Posterior cingulate gyrus (tissue), 11 donors: Measurements from ENCODE around the gene METTL25B.
A peak's percentile ranks its signal among the peaks of the same experiment; 100 is the strongest.

ENCODE experiments used
- DNase-seq, 10 donors: peaks; one replicate each; pipeline versions ENCODE4 v3.0.0 to v3.0.0-alpha.2; 2020 to 2021; ENCODE audit warnings: mixed read lengths in 3 of 10
- intact Hi-C: fragments of 100-400 bp; cut with DNase I; formaldehyde crosslinking; loops from one replicate; pipeline ENCODE4 v1.15.1; 2023

Gene METTL25B

GRCh38 chr1:156727926-156728598 is at the start of gene METTL25B:
Gene METTL25B (plus strand): TSS chr1:156728469. CDS start chr1:156729105, 636 bp downstream.
- intact Hi-C loops = no loop called here
- peak; percentile 71 to 98 (median 83) for DNase-seq

DNA sequence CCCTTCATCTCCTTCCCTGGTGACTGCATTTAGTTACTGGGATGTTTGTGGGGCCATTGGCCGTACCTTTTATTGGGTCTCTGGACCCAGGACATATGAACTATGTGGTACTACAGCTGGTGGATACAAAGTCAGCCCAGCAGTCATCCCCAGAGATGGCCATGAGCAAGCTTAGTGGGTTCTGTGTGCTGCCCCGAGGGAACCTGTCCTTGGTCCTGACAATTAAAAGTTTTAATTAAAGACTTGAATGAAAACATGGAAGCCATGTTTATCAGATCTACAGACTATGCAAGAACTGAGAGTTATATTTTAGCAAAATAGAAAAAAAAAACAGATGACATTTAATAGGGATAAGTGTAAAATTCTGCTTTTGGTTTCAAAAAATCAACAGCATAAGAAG is 48.2 kb upstream of the METTL25B start:
- no peak for DNase-seq
- intact Hi-C loops = no loop called here

GRCh38 chr1:156681196-156681960 is 46.9 kb upstream of the METTL25B start:
- intact Hi-C loops = no loop called here
- DNase-seq = no peak

DNA sequence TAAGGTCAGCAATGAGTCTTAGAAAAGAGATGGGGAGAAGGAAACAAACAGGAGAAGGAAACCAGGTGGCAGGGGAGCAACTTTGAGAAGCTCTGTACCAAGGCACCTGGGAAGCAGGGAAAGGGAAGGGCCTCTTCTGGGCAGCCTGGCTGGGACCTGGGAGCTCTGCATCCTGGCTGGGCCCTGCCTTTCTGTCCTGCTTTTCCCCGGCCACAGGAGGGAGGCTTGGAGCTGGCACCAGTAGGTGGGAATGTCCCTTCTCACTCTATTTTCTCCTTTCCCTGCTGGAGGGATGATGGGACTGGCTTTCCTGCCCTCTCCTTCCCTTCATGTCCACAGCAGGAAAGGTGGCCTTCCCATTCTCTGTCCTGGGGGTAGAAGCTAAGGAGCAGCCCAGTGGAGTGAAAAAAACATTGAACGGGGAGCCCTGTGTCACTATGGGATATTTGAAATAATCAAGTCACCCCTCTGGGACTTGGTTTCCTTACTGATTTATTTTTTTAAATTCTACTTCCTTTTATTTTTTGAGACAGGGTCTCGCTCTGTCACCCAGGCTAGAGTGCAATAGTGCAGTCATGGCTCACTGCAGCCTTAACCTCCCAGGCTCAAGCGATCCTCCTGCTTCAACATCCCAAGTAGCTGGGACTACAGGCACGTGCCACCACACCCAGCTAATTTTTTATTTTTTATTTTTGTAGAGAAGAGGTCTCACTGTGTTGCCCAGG is 45.9 kb upstream of the METTL25B start:
- DNase-seq = no peak
- intact Hi-C loops = no loop called here

- intact Hi-C loops = no loop called here
- DNase-seq = no peak
Measured at GRCh38 chr1:156684227-156684782, 44.0 kb upstream of the METTL25B start.

GRCh38 chr1:156689035-156689952 is 39.0 kb upstream of the METTL25B start:
- intact Hi-C loops = loop anchor here (1.0 kb wide), 1 partner anchor 37 kb away; no protein-coding TSS in a partner anchor
- peak; percentile 41 to 95 (median 74) for DNase-seq

- intact Hi-C loops = loop anchor here (1.0 kb wide), 1 partner anchor 36 kb away; no protein-coding TSS in a partner anchor
- DNase-seq = no peak
Measured at GRCh38 chr1:156689953-156690674, 38.2 kb upstream of the METTL25B start.

- intact Hi-C loops = no loop called here
Measured at GRCh38 chr1:156690675-156691036, 37.6 kb upstream of the METTL25B start.

DNA sequence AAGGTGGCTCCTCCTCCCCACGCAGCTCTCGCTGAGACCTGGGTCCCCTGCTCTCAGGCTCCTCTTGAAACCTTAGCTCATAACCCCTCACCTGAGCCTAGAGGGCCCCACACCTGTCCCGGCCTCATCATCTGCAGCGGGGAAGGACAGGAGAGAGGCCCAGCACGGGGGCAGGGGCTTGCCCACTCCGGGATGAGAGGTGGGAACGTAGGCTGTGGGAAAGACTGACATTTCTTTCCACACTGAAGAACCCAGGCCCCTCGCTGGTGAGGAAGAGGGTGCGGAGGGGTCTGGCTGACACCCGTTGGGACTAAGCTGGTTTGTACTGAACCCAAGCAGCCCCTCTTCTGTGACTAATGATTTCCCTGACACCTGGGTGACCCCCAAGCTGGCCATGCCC is 37.1 kb upstream of the METTL25B start:
- intact Hi-C loops = no loop called here
- DNase-seq = no peak

More at GRCh38 chr1:156690675-156691036, 37.6 kb upstream of the METTL25B start:
- no peak for DNase-seq

DNA sequence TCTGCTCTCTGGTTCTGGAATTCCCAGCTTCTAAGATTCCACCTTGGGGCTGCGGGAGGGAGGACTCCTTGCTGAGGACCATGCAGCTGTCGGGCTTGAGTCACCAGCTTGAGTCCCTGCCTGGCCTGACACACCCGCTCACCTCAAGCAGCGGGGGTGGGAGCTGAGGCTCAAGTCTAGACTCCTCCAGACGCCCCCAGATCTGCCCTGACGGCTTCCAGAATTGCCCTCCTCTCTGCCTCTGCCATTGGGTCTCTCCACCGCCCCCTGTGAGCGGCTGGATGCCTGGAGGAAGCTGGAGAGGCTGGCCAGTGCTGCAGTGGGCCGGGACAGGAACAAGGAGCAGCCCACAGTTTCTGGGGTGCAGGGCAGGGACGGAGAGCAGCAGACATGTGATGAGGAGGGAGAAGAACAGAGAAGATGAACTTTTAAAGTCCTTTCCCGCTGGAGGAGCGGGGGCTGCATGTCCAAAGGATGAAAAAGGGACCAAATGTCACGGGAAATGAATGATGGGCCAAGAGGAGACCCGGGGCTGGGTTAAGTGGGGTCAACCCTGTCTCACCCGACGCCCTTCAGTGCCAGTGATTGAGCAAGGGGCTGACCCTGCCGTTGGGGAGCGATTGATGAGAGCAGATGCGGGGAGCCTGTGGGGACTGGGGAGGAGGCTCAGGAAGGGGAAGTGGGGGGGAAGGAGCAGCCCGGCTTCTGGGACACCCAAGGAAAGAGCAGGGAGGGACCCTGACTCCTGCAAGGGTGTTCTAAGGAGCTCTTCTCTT is 36.4 kb upstream of the METTL25B start:
- intact Hi-C loops = no loop called here
- DNase-seq = no peak

DNA sequence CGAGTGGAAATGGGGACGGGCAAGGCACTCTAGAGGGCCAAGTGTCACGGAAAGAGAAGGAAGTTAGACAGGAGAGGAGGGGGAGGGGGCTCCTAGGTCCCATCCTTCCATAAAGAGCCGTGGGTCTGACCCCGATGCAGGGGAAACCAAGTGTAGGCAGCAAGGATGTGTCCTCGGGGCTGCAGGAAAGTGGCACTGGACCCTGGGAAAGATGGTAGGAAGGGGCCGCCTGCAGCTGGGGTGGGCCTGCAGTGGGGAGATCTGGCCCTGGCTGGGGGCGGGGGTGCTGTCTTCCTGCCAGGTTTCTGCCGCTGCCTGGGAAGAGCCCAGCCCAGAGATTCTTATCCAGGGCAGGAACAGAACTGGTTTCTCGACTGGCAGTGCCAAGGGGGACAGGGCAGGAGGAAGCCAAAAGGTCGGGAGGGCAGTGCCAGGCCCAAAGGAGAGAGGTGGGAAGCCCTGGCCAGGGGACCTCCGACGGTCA is 35.8 kb upstream of the METTL25B start:
- intact Hi-C loops = no loop called here
- no peak for DNase-seq

- intact Hi-C loops = no loop called here
- DNase-seq = no peak
Measured at GRCh38 chr1:156692925-156693847, 35.1 kb upstream of the METTL25B start.

DNA sequence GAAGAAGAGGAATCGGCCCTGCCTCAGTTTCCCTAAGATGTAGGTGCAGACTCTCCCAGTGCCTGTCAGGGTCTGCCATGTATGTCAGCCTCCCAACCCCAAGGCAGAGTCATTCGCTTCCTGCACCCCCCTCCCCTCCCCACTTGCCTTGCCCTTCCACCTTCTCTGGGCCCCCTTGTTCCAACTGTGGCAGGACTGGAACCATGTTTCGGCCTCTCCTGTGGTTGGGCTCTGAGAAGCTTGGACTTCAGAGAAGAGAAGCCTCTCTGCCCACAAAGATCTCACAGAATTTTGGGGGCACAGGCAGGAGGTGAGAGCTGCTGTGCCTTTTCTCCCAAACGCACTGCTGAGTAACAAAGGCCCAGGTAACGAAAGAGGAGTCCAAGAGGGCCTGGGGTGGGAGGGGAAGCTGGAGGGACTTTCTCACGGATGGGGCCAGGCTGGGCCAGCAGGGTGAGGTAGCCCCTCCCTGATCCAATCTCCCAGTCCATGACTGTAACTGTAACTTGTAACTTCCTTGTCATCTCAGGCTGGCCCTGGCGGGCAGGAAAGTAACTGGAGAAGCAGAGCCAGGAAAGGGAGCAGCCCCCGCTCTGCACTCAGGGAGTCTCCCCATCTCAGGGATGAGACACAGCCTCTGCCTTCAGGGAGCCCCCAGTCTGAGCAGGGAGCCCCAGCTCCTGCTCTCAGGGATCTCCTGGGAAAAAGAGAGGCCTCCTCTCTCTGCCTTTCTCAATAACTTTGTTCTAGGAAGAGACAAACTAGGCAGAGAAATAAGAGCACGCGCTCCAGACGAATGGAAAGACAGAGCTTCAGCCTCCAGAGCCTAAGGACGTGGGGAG is 34.2 kb upstream of the METTL25B start:
- intact Hi-C loops = no loop called here
- no peak for DNase-seq

GRCh38 chr1:156694690-156694962 is 33.6 kb upstream of the METTL25B start:
- no peak for DNase-seq
- intact Hi-C loops = no loop called here

DNA sequence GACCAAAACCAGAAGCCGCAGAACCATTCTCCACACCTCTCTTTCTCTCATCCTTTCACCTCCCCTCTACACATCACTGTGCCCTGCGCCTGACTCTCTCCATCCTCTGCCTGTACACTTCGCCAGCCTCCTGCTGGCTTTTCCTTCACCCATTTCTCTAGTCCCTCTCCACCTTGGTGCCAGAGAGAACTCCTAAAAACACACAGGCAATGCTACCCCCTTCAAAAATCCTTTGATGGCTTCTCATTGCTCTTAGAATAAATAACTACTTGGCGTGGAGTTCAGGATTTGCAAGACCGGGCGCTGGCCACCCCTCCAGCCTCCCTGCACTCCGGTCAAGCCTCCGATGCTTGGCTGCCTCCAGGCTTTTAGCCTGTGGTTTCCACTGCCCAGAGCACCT is 31.5 kb upstream of the METTL25B start:
- intact Hi-C loops = no loop called here
- DNase-seq = no peak

DNA sequence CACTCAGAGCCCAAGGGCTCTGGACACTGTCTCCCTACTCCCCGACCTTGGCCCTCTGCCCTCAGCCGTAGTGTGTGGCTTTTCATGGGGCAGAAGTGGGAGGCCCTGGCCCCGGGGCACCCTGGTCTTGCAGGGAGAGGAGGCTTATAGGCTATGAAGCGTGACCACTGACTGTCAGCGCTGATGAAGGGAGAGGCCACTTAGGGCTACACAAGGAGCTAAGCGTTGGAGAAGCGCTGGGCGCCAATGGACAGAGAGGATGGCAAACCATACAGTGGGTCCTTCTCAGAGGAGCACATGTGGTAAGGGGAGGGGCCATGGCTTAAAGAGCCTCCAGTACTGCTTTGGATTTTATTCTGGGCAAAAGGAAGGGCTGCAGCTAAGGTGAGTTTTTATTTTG is 30.8 kb upstream of the METTL25B start:
- intact Hi-C loops = no loop called here
- no peak for DNase-seq

DNA sequence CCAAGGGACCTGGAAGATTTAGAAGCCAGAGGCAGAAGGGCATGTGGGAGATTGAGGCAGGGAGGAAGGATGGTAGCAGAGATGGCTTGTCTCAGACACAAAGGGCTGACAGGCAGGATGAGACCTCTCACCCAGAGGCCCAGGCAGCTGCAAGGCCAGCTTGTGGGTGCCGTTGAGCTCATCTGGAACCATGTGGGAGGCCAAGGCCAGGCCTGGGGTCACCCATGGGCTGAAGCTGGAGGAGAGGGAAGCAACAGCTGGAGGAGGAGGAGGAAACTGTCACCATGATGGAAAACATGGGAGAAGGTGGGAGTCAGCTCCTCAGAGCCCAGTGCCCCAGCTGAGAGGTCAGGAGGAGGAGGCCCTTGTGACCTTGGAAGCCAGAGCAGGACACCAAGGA is 29.3 kb upstream of the METTL25B start:
- intact Hi-C loops = no loop called here
- no peak for DNase-seq
